NCI-H2196 treated with DMSO at 0.1 percent for 48 hours (cell line): ENCODE measurements around the gene ANKRD24.
"Not testable (repeated sequence)": the region's sequence is repeated elsewhere in the genome, so short reads cannot be mapped to it uniquely, and the experiment has no call there.

Experiments used
- DNase-seq: peaks from one replicate; lab custom pipeline; 2025; ENCODE audit not compliant: unreplicated experiment; lab: John Stamatoyannopoulos, UW

The ANKRD24 gene

DNA sequence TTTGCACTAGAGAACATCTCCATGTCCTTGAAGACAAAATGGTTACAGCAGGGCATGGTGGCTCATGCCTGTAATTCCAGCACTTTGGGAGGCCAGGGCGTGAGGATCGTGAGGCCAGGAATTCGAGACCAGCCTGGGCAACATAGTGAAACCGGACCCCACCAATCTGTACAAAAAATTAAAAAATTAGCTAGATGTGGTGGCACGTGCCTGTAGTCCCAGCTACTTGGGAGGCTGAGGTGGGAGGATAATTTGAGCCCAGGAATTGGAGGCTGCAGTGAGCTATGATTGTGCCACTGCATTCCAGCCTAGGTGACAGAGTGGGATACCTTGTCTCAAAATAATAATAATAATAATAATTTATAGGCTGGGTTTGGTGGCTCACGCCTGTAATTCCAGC lies 47.7 kb downstream of the ANKRD24 start:
- DNase-seq: not testable (repeated sequence)

DNA sequence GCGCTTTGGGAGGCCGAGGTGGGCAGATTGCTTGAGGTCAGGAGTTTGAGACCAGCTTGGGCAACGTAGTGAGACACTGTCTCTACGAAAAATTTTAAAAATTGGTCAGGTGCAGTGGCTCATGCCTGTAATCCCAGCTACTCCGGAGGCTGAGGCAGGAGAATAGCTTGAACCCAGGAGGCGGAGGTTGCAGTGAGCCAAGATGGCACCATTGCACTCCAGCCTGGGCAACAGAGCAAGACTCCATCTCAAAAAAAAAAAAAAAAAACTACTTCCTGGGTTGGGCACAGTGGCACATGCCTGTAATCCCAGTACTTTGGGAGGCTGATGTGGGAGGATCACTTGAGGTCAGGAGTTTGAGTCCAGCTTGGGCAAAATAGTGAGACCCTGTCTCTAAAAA lies 49.0 kb downstream of the ANKRD24 start:
- DNase-seq: not testable (repeated sequence)

DNA sequence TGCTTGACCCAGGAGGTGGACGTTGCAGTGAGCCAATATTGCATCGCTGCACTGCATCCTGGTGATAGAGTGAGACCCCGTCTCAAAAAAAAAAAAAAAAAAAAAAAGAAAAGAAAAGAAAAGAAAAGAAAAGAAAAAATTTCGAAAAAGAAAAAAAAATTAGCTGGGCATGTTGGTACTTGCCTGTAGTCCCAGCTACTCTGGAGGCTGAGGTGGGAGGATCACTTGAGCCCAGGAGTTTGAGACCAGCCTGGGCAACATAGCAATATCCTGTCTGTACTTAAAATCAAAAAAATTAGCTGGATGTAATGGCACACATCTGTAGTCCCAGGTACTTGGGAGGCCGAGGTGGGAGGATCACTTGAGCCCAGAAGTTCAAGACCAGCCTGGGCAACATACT lies 49.6 kb downstream of the ANKRD24 start:
- not testable (repeated sequence) for DNase-seq

DNA sequence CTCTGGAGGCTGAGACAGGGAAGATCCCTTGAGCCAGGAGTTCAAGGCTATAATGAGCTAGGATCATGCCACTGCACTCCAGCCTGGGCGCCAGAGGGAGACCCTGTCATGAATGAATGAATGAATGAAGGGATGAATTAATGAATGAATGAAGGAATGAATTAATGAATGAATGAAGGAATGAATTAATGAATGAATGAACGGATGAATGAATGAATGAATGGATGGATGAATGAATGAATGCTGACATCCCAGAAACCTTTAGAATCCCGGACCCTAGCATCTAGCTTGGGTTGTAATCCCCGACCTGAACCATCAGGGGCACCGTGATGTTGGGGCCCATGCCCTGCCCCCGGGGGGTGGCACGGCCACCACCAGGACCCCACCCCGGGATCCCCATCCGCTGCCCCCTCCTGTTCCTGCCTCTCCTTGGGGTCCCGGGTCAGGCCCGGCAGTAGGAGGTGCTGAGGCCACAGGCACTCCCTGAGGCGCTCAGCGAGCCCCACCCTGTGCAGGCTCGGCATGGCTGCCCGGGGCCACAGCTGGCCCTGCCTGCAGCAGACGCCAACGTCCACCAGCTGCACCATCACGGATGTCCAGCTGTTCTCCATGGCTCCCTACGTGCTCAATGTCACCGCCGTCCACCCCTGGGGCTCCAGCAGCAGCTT lies 50.3 kb downstream of the ANKRD24 start:
- DNase-seq: no peak

DNA sequence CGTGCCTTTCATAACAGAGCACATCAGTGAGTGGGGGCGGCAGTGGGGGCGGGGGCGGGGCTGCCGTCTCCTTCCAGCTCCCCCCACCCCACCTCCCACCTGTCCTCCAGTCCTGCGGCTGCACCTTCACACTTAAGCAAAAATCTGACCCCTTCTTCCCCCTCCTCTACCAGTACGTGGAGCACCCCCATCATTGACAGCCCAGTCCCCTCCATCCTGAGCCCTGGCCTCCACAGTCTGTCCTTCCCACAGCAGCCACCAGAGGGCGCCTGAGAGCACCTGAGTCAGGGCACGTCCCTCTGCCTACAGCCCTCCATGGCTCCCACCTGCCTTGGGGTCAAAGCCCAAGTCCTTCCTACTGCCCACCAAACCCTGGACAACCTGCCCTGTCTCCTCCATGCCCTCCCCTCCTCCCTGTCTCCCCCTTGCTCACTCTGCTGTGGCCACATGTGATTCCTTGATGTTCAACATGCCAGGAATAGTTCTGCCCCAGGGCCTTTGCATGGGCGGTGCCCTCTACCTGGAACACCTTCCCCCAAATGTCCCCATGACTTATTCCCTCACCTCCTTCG lies 50.9 kb downstream of the ANKRD24 start:
- DNase-seq: no peak

DNA sequence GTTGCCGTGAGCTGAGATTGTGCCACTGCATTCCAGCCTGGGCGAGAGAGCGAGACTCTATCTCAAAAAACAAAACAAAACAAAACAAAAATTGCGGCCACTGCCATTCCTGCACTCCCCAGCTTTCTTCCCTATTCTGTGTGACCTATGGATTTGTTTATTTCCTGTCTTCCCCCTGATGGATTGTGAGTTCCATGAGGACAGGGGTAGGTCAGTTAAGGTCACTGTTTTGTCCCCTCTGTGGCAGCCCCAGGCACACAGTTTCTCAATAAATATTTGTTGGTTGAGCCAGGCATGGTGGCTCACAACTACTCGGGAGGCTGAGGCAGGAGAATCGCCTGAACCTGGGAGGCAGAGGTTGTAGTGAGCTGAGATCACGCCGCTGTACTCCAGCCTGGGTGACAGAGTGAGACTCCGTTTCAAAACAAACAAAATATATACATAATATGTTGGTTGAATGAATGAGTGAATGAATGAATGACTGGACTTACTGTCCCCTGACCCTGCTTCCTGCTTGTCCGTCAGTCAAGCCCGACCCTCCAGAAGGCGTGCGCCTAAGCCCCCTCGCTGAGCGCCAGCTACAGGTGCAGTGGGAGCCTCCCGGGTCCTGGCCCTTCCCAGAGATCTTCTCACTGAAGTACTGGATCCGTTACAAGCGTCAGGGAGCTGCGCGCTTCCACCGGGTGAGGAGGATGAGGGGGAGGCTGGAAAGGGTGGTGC lies 51.8 kb downstream of the ANKRD24 start:
- DNase-seq: peak; percentile 43

DNA sequence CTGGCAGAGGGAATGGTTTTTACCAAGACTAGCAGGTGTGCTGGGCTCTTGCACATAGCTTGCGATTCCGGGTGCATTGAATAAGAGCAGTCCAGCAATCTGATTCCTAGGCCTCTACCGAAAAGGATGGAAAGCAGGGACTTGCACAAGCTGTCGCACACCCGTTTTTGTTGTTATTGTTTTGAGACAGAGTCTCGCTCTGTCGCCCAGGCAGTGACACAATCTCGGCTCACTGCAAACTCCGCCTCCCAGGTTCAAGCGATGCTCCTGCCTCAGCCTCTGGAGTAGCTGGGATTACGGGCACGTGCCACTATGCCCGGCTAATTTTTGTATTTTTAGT lies 52.3 kb downstream of the ANKRD24 start:
- no peak for DNase-seq

DNA sequence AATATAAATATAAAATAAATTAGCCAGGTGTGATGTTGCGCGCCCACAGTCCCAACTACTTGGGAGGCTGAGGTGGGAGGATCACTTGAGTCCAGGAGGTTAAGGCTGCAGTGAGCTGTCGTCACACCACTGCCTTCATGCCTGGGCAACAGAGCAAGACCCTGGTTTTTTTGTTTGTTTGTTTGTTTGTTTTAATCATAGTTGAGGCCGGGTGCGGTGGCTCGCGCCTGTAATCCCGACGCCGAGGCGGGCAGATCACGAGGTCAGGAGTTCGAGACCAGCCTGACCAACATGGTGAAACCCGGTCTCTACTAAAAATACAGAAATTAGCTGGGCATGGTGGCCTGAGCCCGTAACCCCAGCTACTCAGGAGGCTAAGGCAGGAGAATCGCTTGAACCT lies 55.0 kb downstream of the ANKRD24 start:
- not testable (repeated sequence) for DNase-seq

DNA sequence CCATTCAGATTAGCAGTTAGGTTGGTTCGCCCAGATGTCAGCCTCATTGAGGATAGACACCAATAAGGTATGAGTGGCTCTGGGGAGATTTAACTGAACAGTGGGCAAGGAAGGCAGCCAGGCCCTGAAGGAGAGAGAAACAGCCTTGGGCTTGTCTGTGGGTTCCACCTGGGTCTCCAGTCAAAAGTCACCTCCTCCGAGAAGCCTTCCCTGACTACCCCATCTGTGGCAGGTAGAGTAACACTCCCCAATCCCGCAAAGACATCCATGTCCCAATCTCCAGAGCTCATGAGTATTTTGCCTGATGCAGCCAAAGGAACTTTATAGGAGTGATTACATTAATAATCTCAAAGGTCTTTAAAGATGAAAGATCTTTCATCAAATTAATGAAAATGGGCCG lies 56.3 kb downstream of the ANKRD24 start:
- DNase-seq: no peak

DNA sequence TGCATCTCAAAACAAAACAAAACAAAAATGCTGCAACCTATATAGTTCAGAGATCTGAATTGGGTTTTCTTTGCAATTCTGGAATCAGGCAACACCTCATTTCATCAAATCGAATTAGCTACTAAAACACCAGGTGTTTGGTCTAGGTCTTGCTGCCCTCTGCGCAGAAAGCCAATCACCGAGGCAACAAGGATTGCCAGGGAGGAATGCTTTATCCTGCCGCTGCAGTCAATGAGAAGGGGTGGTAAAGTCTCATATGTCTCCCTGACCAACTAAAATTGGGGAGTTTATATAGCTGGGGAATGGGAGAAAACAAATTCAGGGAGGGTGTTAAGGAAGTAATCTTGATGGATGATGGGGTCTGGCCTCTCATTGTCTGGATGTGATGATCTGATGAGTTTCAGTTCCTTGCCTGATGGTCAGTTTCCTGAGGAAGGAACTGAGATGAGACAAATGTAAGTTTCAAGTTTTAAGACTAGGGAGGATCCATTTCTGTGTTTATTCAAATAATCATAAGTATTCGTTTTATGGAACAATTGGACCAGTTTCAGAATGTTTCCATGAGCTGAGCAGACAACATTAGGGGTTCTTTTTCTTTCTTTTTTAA lies 59.4 kb downstream of the ANKRD24 start:
- no peak for DNase-seq

DNA sequence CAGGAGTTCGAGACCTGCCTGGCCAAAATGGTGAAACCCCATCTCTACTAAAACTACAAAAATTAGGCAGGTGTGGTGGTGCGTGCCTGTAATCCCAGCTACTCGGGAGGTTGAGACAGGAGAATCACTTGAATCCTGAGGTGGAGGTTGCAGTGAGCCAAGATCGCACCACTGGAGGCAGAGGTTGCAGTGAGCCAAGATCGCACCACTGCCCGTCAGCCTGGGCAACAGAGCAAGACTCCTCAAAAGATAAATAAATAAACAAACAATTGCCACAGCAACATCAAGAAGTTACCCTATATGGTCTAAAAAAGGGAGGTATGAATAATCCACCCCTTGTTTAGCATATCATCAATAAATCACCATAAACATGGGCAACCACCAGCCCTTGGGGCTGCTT lies 63.4 kb downstream of the ANKRD24 start:
- DNase-seq: not testable (repeated sequence)

DNA sequence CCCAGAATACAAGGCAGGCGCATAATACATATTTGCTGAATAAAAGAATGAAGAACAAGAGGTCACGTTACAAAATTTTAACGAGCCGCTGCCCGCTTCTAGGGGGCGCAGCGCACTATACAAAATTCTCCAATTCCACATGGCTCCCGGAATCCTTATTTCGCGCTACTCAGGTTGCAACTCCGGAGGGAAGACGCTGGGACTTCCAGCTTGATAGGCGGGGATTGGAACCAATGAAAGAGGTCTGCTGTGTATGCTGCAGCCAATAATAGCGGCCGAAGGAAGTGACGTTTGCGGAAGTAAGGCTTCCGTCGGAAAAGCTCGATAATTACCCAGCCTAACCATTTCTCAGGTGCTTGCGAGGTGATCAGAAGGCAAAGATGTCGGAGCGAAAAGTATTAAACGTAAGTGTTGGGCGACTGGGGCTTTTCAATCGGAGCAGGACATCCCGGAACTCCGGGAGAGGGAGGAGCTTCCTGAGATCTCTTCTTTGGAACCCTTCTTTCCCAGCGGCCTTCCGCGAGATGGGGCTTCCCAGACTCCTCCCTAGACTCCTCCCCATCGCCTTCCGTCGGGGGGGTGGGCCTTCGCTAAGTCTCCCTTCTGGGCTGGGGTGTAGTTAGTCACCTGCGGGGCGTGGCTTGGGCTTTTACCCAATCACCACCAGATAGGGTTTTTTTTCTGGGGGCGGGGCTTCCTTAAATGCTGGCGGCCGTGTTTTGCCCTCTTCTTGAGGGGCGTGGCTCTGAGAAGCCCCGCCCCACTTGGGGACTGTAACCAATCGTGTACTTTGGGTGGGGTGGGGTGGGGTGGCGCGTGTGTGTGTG lies 64.5 kb downstream of the ANKRD24 start, which contains the start of gene YJU2:
TSS of gene YJU2 (plus strand) at position 314 of the 827 bp plus-strand sequence. CDS start at position 381, 67 bp downstream.
- DNase-seq: peak; percentile 96

DNA sequence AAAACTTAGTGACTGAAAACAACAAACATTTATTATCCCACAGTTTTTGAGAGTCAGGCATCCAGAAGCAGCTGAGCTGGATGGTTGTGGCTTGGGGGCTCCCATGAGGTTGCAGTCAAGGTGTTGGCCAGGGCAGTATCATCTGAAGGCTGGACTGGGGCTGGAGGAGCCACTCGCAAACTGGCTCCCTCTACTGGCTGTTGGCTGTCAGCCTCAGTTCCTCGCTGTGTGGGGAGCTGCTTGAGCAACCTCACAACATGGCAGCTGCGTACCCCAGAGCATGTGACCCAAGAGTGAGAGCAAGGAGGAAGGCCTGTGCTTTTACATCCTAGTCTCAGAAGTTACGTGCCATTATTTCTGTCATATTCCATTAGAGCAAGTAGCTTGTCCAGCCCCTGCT lies 74.1 kb downstream of the ANKRD24 start:
- no peak for DNase-seq

DNA sequence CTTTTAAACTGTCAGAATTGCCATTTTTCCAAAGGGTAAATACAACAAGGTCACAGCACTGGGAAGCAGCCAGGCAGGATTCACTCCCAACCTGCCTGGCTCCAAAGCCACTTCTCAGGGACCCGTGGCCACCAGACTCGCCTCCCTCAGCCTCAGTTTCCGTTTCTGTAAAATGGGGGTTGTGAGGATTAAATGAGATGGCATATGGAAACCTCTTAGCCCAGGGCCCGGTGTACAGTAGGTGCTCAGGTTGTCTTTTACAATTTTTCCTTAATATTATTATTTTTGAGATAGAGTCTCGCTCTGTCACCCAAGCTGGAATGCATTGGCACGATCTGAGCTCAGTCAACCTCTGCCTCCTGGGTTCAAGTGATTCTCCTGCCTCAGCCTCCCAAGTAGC lies 74.5 kb downstream of the ANKRD24 start:
- DNase-seq: no peak

DNA sequence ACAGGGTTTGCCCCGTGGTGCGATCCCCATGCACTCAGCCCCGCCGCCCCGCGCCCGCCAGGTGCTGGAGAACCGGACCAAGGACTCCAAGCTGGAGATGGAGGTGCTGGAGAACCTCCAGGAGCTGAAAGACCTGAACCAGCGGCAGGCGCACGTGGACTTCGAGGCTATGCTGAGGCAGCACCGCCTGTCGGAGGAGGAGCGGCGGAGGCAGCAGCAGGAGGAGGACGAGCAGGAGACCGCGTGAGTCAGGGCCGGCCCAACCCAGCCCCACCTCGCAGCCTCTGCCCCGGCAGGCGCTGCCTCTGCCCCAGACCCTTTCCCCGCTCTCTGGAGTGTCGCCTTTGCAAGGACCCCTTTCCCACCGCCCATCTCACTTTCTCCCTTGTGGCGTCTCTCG lies 75.7 kb downstream of the ANKRD24 start:
- DNase-seq: no peak

DNA sequence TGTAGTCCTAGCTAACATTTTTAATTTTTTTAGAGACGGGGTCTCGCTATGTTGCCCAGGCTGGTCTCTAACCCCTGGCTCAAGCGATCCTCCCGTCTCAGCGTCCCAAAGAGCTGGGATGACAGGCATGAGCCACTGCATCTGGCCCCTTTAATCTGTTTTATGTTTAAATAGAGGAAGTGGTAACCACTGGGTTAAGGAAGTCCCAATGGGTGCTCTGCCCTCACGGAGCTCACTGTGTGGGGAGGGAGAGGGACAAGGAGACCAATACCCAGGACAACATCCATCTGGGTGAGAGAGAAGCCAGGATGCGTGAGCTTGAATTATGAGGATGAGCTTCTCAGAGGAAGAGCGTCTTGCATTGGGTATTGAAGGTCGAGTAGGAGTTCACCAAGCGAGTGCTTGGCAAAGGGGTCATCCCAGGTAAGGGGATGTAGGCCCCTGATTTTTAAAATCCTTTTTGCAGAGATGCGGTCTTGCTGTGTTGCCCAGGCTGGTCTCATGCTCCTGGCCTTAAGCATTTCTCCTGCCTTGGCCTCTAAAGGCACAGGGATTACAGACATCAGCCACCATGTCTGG lies 78.2 kb downstream of the ANKRD24 start:
- DNase-seq: no peak

DNA sequence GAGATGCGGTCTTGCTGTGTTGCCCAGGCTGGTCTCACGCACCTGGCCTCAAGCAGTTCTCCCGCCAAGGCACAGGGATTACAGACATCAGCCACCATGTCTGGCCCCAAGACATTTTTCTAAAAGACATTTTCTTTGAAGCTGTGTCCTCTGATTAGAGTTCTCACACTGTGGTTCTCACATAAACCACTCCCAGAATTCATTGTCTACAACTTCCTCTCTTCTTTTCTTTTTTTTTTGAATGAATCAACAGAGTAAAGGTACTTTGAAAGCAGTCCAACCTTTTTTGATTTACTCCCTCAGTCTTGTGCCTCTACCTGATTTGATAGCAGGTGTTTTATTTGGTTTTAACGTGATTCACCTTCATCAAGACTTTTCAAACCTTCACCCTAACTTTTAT lies 82.3 kb downstream of the ANKRD24 start:
- DNase-seq: no peak

DNA sequence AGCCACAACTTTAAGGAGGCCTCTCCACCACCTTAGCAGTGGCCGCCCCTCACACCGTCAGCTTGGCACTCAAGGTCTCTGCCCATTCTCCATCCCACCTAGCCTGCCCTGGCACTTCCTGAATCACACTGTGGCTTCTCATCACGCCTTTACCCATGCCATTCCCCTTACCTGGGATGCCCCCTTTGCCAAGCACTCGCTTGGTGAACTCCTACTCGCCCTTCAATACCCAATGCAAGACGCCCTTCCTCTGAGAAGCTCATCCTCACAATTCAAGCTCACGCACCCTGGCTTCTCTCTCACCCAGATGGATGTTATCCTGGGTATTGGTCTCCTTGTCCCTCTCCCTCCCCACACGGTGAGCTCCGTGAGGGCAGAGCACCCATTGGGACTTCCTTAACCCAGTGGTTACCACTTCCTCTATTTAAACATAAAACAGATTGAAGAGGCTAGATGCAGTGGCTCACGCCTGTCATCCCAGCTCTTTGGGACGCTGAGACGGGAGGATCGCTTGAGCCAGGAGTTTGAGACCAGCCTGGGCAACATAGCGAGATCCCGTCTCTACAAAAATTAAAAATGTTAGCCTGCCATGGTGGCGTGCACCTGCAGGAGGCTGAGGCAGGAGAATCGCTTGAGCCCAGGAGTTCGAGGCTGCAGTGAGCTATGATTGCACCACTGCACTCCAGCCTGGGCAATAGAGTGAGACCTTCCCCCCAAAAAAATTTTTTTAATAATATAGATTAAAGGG lies 83.9 kb downstream of the ANKRD24 start:
- no peak for DNase-seq

DNA sequence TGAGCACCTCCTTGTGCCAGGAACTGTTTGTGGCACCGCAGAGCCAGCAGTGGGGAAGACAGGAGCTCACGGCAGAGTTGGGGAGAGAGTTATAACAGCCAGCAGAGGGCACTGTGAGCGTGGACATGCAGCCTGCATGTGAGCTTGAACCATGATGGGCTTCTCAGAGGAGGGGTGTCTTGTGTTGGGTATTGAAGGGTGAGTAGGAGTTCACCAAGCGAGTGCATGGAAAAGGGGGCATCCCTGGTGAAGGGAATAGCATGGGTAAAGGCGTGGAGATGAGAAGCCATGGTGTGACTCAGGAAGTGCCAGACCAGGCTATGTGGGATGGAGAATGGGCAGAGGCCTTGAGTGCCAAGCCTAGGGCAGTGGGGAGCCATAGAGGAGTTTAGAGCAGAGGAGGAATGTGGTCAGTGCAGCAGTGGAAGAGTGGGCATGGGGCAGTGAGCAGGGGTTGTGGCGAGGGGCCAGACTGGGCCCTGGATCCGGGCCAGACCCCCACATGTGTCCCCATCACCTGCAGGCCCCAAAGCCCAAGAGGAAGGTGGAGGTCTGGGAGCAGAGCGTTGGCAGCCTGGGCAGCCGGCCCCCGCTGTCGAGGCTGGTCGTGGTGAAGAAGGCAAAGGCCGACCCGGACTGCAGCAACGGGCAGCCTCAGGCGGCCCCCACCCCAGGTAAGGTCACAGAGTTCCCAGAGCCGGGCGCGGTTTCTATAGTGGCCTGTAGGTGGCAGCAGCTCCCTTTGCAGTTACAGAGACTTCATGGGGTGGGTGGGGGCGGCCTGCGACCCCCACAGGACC lies 84.8 kb downstream of the ANKRD24 start:
- DNase-seq: no peak
